ENCODE measurements around the gene PTOV1. TPM values are rescaled to one million over a fixed set of nuclear protein-coding genes. Genes with fewer than 3 reads are reported as not detected.

PTOV1 gene
- polyA plus RNA-seq (2012; ENCODE audit: low read depth, missing spikeins): 50.1 TPM

- TF ChIP-seq POLR2A (IDR thresholded peaks at IDR 0.05; ENCODE audit: low read depth, low read length) (peak; percentile 47; the same call in 1 of the 2 replicates), POLR2AphosphoS5 (IDR thresholded peaks at IDR 0.05; ENCODE audit: low read depth, low read length) (0 out of 2 replicates have a peak, but pooled peaks have one; percentile 55), PAX5 (IDR thresholded peaks at IDR 0.05; ENCODE audit: insufficient read depth, low read length, severe bottlenecking) (no peak)
- FAIRE-seq: peak; percentile 91
- DNase-seq (ENCODE audit: insufficient read length, low spot score): peak; percentile 93
These were observed at the start of gene PTOV1 for GRCh38 chr19:49850487-49851342. TSS of gene PTOV1 (plus strand) at chr19:49851159.

- TF ChIP-seq SPI1 (IDR thresholded peaks at IDR 0.05; ENCODE audit: low read depth, low read length) (no peak), TAF1 (IDR thresholded peaks at IDR 0.05; ENCODE audit: low read depth, low read length) (no peak), POLR2AphosphoS5 (IDR thresholded peaks at IDR 0.05; ENCODE audit: low read depth, low read length) (no peak), PAX5 (IDR thresholded peaks at IDR 0.05; ENCODE audit: insufficient read depth, low read length, severe bottlenecking) (no peak), POLR2A (IDR thresholded peaks at IDR 0.05; ENCODE audit: low read depth, low read length) (no peak), POU2F2 (IDR thresholded peaks at IDR 0.05; ENCODE audit: low read depth, low read length) (no peak)
- FAIRE-seq (no peak), DNase-seq (ENCODE audit: insufficient read length, low spot score) (no peak)
These were observed 49.5 kb upstream of the PTOV1 start for GRCh38 chr19:49801401-49801888.

GRCh38 chr19:49801966-49802661, 48.8 kb upstream of the PTOV1 start:
- TF ChIP-seq PAX5 (IDR thresholded peaks at IDR 0.05; ENCODE audit: insufficient read depth, low read length, severe bottlenecking) (no peak), POLR2A (IDR thresholded peaks at IDR 0.05; ENCODE audit: low read depth, low read length) (no peak), POU2F2 (IDR thresholded peaks at IDR 0.05; ENCODE audit: low read depth, low read length) (no peak), SPI1 (IDR thresholded peaks at IDR 0.05; ENCODE audit: low read depth, low read length) (no peak), POLR2AphosphoS5 (IDR thresholded peaks at IDR 0.05; ENCODE audit: low read depth, low read length) (no peak), TAF1 (IDR thresholded peaks at IDR 0.05; ENCODE audit: low read depth, low read length) (no peak)
- FAIRE-seq: no peak
- no peak for DNase-seq (ENCODE audit: insufficient read length, low spot score)

- TF ChIP-seq TAF1 (IDR thresholded peaks at IDR 0.05; ENCODE audit: low read depth, low read length) (no peak), PAX5 (IDR thresholded peaks at IDR 0.05; ENCODE audit: insufficient read depth, low read length, severe bottlenecking) (no peak), SPI1 (IDR thresholded peaks at IDR 0.05; ENCODE audit: low read depth, low read length) (no peak), POU2F2 (IDR thresholded peaks at IDR 0.05; ENCODE audit: low read depth, low read length) (no peak), POLR2A (IDR thresholded peaks at IDR 0.05; ENCODE audit: low read depth, low read length) (no peak), POLR2AphosphoS5 (IDR thresholded peaks at IDR 0.05; ENCODE audit: low read depth, low read length) (no peak)
- DNase-seq (ENCODE audit: insufficient read length, low spot score) (no peak), FAIRE-seq (no peak)
These were observed 48.0 kb upstream of the PTOV1 start for GRCh38 chr19:49802836-49803528.

- FAIRE-seq (no peak), DNase-seq (ENCODE audit: insufficient read length, low spot score) (no peak)
These were observed 47.5 kb upstream of the PTOV1 start for GRCh38 chr19:49803529-49803856.

GRCh38 chr19:49805822-49806619, 44.9 kb upstream of the PTOV1 start:
- FAIRE-seq (no peak), DNase-seq (ENCODE audit: insufficient read length, low spot score) (no peak)
- TF ChIP-seq SPI1 (IDR thresholded peaks at IDR 0.05; ENCODE audit: low read depth, low read length) (no peak), POLR2A (IDR thresholded peaks at IDR 0.05; ENCODE audit: low read depth, low read length) (no peak), PAX5 (IDR thresholded peaks at IDR 0.05; ENCODE audit: insufficient read depth, low read length, severe bottlenecking) (no peak), POU2F2 (IDR thresholded peaks at IDR 0.05; ENCODE audit: low read depth, low read length) (no peak), POLR2AphosphoS5 (IDR thresholded peaks at IDR 0.05; ENCODE audit: low read depth, low read length) (no peak), TAF1 (IDR thresholded peaks at IDR 0.05; ENCODE audit: low read depth, low read length) (no peak)

More at GRCh38 chr19:49803529-49803856, 47.5 kb upstream of the PTOV1 start:
- TF ChIP-seq PAX5 (IDR thresholded peaks at IDR 0.05; ENCODE audit: insufficient read depth, low read length, severe bottlenecking) (no peak), POLR2A (IDR thresholded peaks at IDR 0.05; ENCODE audit: low read depth, low read length) (no peak), POLR2AphosphoS5 (IDR thresholded peaks at IDR 0.05; ENCODE audit: low read depth, low read length) (no peak), POU2F2 (IDR thresholded peaks at IDR 0.05; ENCODE audit: low read depth, low read length) (no peak), SPI1 (IDR thresholded peaks at IDR 0.05; ENCODE audit: low read depth, low read length) (no peak), TAF1 (IDR thresholded peaks at IDR 0.05; ENCODE audit: low read depth, low read length) (no peak)

- DNase-seq (ENCODE audit: insufficient read length, low spot score) (no peak), FAIRE-seq (no peak)
- TF ChIP-seq SPI1 (IDR thresholded peaks at IDR 0.05; ENCODE audit: low read depth, low read length) (no peak), POLR2A (IDR thresholded peaks at IDR 0.05; ENCODE audit: low read depth, low read length) (no peak), PAX5 (IDR thresholded peaks at IDR 0.05; ENCODE audit: insufficient read depth, low read length, severe bottlenecking) (no peak)
These were observed 44.4 kb upstream of the PTOV1 start for GRCh38 chr19:49806620-49806959.

GRCh38 chr19:49807058-49807903, 43.7 kb upstream of the PTOV1 start:
- no peak for TF ChIP-seq TAF1 (IDR thresholded peaks at IDR 0.05; ENCODE audit: low read depth, low read length)
- peak; percentile 84 for TF ChIP-seq SPI1 (IDR thresholded peaks at IDR 0.05; ENCODE audit: low read depth, low read length)
- TF ChIP-seq POLR2A (IDR thresholded peaks at IDR 0.05; ENCODE audit: low read depth, low read length): no peak

More at GRCh38 chr19:49807058-49807903, 43.7 kb upstream of the PTOV1 start:
- FAIRE-seq (no peak), DNase-seq (ENCODE audit: insufficient read length, low spot score) (no peak)

All from GM12891 (cell line).